NCI-H146 (cell line): ENCODE data around the gene IFIT2.
"Not testable (repeated sequence)": the region's sequence is repeated elsewhere in the genome, so short reads cannot be mapped to it uniquely, and the experiment has no call there.

ENCODE experiments used
- DNase-seq: peaks from one replicate; lab custom pipeline; 2025; lab: John Stamatoyannopoulos, UW

The IFIT2 gene

DNA sequence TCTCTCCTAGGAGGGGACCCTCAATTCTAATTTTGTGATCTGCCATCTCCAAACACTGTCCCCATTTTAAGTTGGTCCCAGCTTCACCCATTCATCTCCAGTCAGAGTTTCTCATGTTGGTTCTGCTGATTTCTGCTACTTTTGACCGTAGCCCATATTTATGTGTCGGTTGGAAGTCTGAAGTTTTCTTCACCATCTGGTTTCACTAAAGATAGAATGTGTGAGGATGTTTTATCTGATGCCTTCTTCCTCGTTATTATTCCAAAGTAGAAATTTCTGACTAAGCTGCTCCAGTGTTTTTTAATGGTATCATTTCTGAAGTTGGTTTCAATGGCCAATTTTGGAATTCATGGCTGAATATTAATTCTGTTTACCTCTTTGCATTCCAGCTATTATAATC, 21.3 kb upstream of the IFIT2 start:
- no peak for DNase-seq

DNA sequence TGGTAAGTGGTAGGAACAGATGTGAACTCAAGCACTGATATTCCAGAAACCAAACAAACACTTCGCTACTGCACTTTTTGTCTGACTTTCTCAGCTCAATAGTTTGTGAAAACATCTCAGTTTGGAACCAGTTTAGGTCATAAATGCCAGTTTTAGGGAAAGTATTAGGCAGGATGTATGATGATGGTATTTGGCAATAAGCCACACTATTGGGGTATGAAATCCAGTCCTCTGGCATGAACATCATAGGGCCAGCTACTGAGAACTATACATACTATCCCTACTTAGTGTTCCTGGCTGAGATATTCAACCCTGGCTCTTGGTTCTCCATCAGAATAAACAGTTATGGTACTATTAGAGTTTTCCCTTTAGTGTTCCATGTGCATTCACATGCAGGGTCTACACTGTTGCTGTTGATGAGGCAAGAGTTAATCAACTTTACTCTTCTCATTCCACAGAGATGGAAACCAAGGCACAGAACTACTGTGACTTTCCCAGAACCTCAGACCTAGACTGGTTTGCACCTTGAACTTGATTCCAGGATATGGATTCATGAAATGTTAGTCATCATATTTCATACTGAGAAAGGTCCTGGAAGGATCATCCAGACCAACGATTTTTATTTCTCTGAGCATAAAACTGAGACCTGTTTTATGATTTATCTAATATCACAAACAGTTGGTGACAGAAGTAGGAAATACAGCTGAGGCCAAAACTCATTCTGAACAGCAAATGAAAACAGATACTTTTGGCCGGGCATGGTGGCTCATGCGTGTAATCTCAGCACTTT, 20.0 kb upstream of the IFIT2 start:
- no peak for DNase-seq

DNA sequence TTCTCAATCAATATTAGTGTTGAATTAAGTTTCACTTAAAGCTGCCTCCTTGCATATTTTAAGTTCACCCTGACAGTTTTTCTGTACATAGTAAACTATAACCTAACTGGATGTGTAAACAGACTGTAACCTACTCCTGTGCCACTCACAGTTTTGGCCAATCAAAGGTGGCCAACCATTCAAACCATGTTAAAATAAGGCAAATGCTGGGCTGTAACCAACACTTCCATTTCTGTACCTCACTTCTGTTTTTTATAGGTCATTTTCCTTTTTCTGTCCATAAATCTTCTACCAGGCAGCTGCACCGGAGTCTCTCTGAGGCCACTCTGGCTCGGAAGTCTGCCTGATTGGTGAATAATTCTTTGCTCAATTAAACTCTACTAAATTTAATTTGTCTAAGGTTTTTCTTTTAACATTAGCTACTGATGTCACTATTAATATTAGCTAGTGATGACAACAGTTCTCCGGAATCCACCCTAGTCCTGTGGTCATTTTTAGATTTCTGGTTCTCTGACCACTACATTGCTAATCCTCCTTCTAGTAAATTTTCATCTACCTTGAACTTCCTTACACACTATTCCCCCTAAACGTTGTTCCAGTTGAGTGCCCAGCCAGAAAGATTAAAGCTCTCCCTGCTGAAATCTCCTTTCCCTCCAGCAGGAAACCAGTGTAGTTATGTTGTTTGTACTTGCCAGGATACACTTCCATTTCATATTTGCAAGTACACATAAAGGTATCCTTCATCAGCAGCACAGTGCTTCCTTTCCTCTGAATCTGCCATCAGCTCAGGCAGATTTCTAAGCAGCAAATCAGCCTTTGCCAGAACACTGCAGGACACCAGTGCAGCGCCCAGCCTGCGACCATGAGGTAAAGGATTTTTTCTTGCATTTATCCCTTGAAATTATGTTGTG, 18.6 kb upstream of the IFIT2 start:
- DNase-seq, result peak; percentile 66

DNA sequence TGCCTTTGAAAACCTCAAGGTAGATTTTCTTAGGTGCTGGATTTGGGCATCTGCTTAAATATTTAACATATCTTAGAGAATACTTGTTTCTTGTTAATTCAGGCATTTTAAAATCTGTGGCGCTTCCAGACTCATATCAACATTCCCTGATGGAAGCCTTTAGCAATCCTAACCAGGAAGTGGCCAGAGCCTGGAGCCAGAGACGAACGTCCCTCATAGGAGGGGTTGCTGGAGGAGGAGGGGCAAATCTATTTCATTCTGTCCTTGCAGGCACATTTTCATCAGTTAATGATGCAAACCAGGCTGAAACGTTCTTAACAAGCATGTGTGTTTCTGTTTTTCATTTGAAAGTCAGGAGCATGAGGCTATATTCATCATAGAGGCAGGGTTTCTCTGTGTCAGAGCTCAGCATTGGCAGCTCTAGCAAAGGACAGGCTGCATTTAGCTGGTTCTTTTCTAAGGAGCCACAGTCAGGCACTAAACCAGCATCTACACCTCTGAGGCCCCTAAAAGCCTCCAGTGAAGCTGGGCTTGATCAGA, 17.8 kb upstream of the IFIT2 start:
- peak; percentile 77 for DNase-seq

DNA sequence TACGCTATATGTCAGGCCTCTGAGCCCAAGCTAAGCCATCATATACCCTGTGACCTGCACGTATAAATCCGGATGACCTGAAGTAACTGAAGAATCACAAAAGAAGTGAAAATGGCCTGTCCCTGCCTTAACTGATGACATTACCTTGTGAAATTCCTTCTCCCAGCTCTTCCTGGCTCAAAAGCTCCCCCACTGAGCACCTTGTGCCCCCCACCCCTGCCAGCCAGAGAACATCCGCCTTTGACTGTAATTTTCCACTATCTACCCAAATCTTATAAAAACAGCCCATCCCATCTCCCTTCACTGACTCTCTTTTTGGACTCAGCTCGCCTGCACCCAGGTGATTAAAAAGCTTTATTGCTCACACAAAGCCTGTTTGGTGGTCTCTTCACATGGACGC, 17.1 kb upstream of the IFIT2 start:
- not testable (repeated sequence) for DNase-seq

DNA sequence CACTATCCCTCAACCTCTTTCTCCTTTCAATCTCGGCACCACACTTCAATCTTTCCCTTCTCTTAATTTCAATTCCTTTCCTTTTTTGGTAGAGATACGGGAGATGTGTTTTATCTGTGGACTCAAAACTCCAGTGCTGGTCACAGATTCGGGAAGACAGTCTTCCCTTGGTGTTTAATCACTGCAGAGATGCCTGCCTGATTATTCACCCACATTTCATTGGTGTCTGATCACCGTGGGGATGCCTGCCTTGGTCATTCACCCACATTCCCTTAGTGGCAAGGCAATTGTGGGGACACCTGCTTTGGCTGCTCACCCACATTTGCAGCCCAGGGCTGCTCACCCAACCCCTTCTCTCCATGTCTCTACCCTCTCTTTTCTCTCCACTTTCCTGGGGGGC, 16.5 kb upstream of the IFIT2 start:
- DNase-seq, result not testable (repeated sequence)

DNA sequence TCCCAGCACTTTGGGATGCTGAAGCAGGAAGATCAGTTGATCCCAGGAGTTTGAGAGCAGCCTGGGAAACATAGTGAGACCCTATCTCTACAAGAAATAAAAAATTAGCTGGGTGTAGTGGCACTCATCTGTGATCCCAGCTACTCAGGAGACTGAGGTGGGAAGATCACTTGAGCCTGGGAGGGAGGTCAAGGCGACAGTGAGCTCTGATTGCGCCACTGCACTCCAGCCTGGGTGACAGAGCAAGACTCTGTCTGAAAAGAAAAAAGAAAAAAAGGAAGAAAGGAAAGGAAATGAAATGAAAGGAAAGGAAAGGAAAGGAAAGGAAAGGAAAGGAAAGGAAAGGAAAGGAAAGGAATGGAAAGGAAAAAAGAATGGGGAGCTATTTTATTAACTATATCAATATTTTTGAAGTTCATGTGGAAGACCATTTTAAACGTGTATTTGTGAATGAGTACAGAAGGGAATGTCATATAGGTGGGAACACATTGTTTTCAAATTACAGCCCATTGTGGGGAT, 7.1 kb upstream of the IFIT2 start:
- DNase-seq, result no peak

DNA sequence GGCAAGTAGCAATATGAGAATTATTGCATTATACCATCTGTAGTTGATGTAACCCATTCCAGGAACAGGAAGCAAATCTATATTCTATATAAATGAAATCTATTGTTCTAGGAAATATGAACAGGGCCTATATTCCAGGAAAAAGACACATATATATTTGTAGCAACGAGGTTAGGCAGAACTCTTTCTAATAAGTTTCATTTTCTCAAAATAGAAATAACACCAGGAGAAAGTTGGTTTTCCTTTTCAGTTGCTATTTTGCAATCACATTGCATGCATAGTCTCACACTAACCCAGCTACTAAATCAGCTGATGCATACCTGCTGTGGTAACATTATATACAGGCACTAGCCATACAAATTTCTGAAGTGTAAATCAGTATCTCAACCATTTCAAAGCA, 6.2 kb upstream of the IFIT2 start:
- DNase-seq, result no peak

DNA sequence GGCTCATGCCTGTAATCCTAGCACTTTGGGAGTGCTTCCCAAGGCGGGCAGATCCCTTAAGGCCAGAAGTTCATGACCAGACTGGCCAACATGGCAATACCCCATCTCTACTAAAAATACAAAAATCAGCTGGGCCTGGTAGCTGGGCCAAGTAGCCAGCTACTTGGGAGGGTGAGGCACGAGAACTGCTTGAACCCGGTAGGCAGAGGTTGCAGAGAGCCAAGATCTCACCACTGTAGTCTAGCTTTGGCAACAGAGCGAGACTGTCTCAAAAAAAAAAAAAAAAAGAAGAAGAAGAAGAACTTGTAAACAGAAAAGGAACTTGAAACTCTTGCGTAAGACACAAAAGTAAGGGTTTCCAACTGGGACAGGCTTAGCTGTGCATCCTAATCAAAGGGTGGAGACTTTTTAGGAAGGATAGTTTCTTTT, 5.6 kb upstream of the IFIT2 start:
- DNase-seq, result no peak

DNA sequence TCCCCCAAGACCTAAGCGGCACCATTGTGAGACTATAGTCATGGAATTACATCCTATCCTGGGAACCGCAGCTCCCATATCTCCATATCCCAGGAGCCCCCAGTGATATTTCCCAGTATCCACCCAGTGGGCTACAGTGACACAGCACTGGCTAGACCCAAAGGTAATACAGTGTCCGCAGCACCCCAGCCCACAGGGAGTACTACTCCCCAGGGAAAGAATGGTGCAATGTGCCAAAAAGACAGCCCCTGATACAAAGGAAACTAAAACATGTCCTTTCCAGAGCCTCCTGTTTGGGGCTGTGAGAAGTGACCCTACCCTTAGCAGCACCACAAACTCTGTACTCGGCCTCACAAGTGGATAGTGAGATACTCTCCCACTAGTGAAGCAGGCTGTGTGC, 4.5 kb upstream of the IFIT2 start:
- DNase-seq, result no peak

DNA sequence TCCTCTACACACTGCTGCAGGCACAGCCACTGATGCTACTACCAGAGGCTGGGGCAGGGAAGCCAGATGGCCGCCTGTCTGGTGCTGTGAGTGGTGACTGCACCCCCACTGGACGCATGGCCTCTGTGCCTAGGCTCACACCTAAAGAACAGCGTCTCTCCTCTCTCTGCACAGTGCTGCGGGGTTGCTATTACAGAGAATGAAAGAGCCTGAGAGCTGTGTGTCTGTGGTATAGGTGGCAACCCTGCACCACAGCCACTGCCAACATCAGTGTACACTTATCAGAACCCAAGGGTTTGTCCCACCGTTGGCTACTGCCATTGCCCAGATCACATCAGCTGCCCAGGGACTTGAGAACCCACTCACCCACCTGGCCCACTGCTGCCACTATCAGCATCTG, 4.1 kb upstream of the IFIT2 start:
- DNase-seq, result no peak

DNA sequence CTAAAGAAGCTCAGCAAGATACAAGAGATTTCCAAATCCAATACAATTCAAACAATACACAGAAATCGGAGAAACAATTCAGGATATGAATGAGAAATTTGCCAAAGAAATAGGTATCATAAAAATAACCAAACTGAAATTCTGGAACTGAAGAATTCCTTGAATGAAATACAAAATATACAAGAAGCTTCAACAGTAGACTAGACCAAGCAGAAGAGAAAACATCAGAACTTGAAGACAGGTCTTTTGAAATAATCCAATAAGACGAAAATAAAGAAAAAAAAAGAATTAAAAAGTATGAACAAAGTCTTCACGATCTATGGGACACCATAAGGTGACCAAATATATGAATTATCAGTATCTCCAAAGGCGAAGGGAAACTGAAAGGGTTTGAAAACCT, 2.8 kb upstream of the IFIT2 start:
- no peak for DNase-seq

DNA sequence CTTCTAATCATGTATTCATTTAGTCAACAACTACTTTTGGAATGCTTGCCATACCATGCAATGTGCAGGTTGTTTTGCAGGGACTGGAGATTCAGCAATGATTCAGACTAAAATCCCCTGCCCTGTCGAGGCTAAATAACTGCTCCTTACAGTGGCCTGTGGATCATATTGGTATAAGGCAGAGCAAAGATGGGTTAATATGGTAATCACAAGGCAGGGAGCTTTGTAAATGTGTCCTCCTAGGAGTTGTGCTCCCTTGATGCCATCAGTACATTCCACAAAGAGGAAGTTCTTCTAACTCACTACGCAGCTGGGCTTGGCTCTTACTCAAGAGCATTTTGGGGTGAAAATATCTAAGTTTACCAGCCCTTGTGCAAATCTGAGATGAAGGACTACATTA, 614 bp upstream of the IFIT2 start:
- DNase-seq, result no peak

DNA sequence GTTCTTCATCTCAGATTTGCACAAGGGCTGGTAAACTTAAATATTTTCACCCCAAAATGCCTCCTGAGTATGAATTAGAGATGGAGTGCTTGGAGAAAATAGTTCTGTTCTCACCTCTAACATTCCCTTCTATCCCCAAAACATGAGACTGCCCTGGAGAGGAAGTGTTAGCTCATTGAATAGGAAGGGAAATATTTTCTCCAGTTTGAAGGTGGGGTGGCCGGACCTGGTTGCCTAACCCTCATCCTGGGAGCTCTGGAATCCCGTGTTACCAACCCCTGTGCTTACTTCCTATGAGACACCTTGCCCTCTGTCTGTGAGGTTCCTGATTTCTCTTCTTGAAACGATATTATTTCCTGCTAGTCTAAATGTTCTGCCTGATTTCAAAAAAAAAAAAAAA, 779 bp downstream of the IFIT2 start:
- DNase-seq, result no peak

DNA sequence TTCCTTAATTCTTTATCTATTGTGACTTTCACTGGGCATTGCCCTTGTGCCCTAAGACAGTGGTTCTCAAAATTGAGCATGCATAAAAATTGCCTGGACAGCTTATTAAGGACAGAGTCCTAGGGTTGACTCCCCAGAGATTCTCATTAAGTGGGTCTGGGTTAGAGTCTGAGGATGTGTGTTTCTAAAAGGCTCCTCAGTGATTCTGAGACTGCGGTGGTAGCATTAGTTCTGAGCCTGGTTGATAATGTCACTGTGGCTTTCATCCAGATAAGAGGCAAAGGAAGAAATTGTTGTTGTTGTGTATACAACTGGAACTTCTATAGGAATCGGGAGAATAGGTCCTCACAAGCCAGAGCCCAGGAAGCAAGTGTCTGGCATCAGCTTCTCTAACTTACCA, 1.3 kb downstream of the IFIT2 start:
- DNase-seq, result no peak

DNA sequence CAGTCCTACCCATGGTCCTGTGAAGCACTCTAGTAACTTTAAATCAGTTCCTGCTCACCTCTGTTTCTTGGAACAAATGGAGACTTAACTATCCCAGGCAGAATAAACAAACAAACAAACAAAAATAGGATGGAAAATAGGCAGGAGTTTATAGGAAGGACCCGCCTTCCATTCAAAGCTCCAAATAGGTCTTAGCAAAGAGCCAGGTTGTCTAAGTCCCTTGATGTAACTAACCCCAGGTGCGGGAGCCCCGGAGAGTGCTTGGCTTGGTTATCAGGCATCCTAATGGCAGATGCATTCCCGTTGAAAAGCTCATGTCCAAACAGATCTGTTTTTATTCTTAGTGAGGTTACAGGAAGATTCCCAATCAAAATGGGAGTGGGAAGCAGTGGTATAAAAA, 2.2 kb downstream of the IFIT2 start:
- no peak for DNase-seq

DNA sequence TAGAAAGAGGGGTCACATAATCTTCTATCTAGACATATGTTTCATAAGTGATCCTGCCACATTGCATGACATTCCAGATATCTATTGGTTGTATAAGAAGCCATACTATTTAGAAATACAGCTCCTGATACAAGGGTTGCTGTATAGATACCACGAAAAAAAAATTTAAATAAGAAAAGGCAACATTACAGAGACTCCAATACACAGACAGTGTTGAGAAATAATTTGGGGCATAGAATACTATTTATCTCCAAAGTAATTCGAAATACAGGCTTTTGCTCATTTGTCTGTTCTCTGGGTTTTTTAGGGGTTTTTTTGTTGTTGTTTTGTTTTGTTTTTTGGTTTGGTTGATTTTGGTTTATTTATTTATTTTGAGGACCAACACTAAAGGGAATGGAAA, 2.6 kb downstream of the IFIT2 start:
- no peak for DNase-seq

DNA sequence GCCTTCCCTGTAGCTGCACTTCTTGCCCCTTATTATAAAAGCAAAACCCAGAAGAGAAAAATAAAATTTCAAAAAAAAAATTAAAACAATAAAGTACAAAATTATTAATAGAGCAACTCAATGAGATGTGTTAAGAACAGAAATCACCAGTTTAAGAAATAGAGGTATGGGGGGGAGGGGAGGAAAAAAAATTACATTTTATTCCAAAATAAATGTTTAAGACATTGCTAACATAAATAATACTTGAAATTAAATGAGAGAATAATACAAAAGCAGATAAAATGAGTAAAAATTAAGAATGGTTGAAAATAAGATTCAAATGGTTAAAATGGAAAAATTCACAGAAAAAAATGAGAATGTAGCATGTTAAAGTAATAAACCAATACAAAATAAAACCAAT, 3.1 kb downstream of the IFIT2 start:
- DNase-seq, result no peak

DNA sequence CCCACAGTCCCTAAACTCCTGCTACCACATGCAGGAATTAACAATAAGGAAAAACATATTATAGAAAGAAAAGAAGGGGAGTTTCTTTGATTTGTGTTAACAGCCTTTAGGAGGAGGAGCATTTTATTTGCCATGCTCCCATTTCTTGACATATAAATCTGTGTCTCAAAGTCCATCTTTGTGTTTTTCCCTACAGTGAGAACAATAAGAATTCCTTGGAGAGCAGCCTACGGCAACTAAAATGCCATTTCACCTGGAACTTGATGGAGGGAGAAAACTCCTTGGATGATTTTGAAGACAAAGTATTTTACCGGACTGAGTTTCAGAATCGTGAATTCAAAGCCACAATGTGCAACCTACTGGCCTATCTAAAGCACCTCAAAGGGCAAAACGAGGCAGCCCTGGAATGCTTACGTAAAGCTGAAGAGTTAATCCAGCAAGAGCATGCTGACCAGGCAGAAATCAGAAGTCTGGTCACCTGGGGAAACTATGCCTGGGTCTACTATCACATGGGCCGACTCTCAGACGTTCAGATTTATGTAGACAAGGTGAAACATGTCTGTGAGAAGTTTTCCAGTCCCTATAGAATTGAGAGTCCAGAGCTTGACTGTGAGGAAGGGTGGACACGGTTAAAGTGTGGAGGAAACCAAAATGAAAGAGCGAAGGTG, 4.1 kb downstream of the IFIT2 start:
- DNase-seq, result no peak

DNA sequence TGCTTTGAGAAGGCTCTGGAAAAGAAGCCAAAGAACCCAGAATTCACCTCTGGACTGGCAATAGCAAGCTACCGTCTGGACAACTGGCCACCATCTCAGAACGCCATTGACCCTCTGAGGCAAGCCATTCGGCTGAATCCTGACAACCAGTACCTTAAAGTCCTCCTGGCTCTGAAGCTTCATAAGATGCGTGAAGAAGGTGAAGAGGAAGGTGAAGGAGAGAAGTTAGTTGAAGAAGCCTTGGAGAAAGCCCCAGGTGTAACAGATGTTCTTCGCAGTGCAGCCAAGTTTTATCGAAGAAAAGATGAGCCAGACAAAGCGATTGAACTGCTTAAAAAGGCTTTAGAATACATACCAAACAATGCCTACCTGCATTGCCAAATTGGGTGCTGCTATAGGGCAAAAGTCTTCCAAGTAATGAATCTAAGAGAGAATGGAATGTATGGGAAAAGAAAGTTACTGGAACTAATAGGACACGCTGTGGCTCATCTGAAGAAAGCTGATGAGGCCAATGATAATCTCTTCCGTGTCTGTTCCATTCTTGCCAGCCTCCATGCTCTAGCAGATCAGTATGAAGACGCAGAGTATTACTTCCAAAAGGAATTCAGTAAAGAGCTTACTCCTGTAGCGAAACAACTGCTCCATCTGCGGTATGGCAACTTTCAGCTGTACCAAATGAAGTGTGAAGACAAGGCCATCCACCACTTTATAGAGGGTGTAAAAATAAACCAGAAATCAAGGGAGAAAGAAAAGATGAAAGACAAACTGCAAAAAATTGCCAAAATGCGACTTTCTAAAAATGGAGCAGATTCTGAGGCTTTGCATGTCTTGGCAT, 4.8 kb downstream of the IFIT2 start:
- DNase-seq, result no peak

DNA sequence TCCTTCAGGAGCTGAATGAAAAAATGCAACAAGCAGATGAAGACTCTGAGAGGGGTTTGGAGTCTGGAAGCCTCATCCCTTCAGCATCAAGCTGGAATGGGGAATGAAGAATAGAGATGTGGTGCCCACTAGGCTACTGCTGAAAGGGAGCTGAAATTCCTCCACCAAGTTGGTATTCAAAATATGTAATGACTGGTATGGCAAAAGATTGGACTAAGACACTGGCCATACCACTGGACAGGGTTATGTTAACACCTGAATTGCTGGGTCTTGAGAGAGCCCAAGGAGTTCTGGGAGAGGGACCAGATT, 5.4 kb downstream of the IFIT2 start:
- no peak for DNase-seq

DNA sequence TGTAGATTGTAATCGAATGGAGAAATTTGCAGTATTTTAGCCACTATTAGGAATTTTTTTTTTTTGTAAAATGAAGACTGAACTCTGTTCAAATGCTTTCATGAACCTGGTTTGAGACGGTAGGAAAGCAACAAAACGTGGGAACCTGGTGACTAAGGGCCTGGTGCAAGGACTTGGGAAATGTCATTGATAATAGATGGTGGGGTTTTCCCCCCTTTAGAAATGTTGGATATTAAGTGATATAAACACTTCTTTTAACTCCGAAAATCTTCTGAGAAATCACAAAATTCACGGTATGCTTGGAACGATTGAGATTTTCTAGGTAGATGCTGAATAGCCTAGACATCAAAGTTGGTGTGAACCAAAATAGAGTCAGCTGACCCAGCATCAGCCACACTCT, 6.4 kb downstream of the IFIT2 start:
- no peak for DNase-seq
